OCI-LY3 (cell line): ENCODE measurements around the gene SLC24A4.

Source experiments
- H2AFZ ChIP-seq: fragments of 200-600, 300-600 bp; shearing (Covaris generic); 2 replicates; pipeline ENCODE4 v1.6.0; 2014; ENCODE audit warnings: antibody characterized with exemption, low read depth, low read length
- H3K27ac ChIP-seq: fragments of 200-600, 300-600 bp; sonication (generic); 2 replicates; pipeline ENCODE4 v1.5.1; 2014; ENCODE audit warnings: mild to moderate bottlenecking, low read length, moderate library complexity, mixed read lengths
- H3K27me3 ChIP-seq: fragments of 200-600, 300-600 bp; sonication (generic); 2 replicates; pipeline ENCODE4 v1.6.1; 2014; ENCODE audit warnings: low read depth, low read length, mixed read lengths
- H3K36me3 ChIP-seq: fragments of 200-600, 300-600 bp; sonication (generic); replicated peaks from 2 replicates; pipeline ENCODE3; 2014; ENCODE audit warnings: low read depth, low read length, mixed read lengths
- H3K4me1 ChIP-seq: fragments of 300-600, 200-600 bp; sonication (generic); 2 replicates; pipeline ENCODE4 v1.6.1; 2014; ENCODE audit warnings: low read length, mixed read lengths
- H3K4me2 ChIP-seq: fragments of 200-600, 300-600 bp; sonication (generic); 2 replicates; pipeline ENCODE4 v1.6.1; 2014; ENCODE audit warnings: low read length, mixed read lengths
- H3K4me3 ChIP-seq: fragments of 300-600, 200-600 bp; sonication (generic); 2 replicates; pipeline ENCODE4 v1.5.1; 2014; ENCODE audit warnings: antibody characterized with exemption, mild to moderate bottlenecking, low read length, moderate library complexity
- H3K79me2 ChIP-seq: fragments of 300-600, 200-600 bp; shearing (Covaris generic); 2 replicates; pipeline ENCODE4 v1.6.1; 2014; ENCODE audit warnings: mild to moderate bottlenecking, low read length, mixed read lengths
- H3K9ac ChIP-seq: fragments of 300-600, 200-600 bp; shearing (Covaris generic); 2 replicates; pipeline ENCODE4 v1.6.0; 2014; ENCODE audit warnings: mild to moderate bottlenecking, low read length, moderate library complexity
- H3K9me3 ChIP-seq: fragments of 200-600, 300-600 bp; shearing (Covaris generic); 2 replicates; pipeline ENCODE4 v1.6.1; 2014; ENCODE audit warnings: low read length, mixed read lengths; ENCODE audit not compliant: insufficient read depth
- H4K20me1 ChIP-seq: fragments of 200-600, 300-600 bp; sonication (generic); 2 replicates; pipeline ENCODE4 v1.6.1; 2016; ENCODE audit warnings: low read length, mixed read lengths; ENCODE audit not compliant: insufficient read depth
- CTCF ChIP-seq: fragments of 200-600, 300-600 bp; sonication (generic); IDR thresholded peaks from 2 replicates; pipeline ENCODE4 v1.5.1; 2014; ENCODE audit warnings: antibody characterized with exemption, low read length, low read depth
- EZH2phosphoT487 ChIP-seq: fragments of 200-600 bp; shearing (Covaris generic); IDR thresholded peaks from 2 replicates; pipeline ENCODE4 v1.6.1; 2018; ENCODE audit warnings: antibody characterized with exemption, mixed run types, low read depth

The SLC24A4 gene

GRCh38 chr14:92316176-92316575 lies 6.8 kb upstream of the SLC24A4 start:
- Histone ChIP-seq H3K36me3 (no peaks in the 10 kb centered on the region), H3K27me3 (no peaks in the 10 kb centered on the region), H3K27ac (no peak overlapping the region), H3K9ac (no peak overlapping the region), H3K9me3 (no peaks in the 10 kb centered on the region), H3K4me2 (no peak overlapping the region), H4K20me1 (no peaks in the 10 kb centered on the region), H3K79me2 (no peaks in the 10 kb centered on the region), H2AFZ (0 out of 2 replicates have a peak overlapping the region, but pooled peaks have one; percentile 34), H3K4me3 (no peak overlapping the region), H3K4me1 (peaks cover 9% of the 10 kb centered on the region)
- no peak for TF ChIP-seq EZH2phosphoT487
- TF ChIP-seq CTCF: no peak

- Histone ChIP-seq H3K4me2 (no peak overlapping the region), H3K27ac (no peak overlapping the region), H3K36me3 (no peaks in the 10 kb centered on the region), H3K9me3 (no peaks in the 10 kb centered on the region), H2AFZ (no peak overlapping the region), H3K27me3 (no peaks in the 10 kb centered on the region), H3K4me1 (peaks cover 9% of the 10 kb centered on the region), H3K79me2 (no peaks in the 10 kb centered on the region), H3K9ac (no peak overlapping the region), H4K20me1 (no peaks in the 10 kb centered on the region), H3K4me3 (no peak overlapping the region)
- TF ChIP-seq EZH2phosphoT487: no peak
- TF ChIP-seq CTCF: no peak
Observed at GRCh38 chr14:92316937-92317336, 6.0 kb upstream of the SLC24A4 start.

GRCh38 chr14:92317511-92317910 lies 5.5 kb upstream of the SLC24A4 start:
- Histone ChIP-seq H2AFZ (no peak overlapping the region), H3K4me1 (peaks cover 9% of the 10 kb centered on the region), H3K36me3 (no peaks in the 10 kb centered on the region), H3K9ac (no peak overlapping the region), H3K4me2 (no peak overlapping the region), H3K9me3 (no peaks in the 10 kb centered on the region), H3K4me3 (no peak overlapping the region), H3K79me2 (no peaks in the 10 kb centered on the region), H3K27ac (no peak overlapping the region), H4K20me1 (no peaks in the 10 kb centered on the region), H3K27me3 (no peaks in the 10 kb centered on the region)
- TF ChIP-seq CTCF: no peak
- TF ChIP-seq EZH2phosphoT487: no peak

GRCh38 chr14:92321701-92322100 lies 1.3 kb upstream of the SLC24A4 start:
- Histone ChIP-seq H3K9me3 (no peaks in the 10 kb centered on the region), H3K9ac (no peak overlapping the region), H3K4me3 (no peak overlapping the region), H3K36me3 (no peaks in the 10 kb centered on the region), H4K20me1 (no peaks in the 10 kb centered on the region), H3K4me1 (peaks cover 31% of the 10 kb centered on the region), H3K27me3 (no peaks in the 10 kb centered on the region), H2AFZ (no peak overlapping the region), H3K4me2 (no peak overlapping the region), H3K79me2 (no peaks in the 10 kb centered on the region), H3K27ac (no peak overlapping the region)
- no peak for TF ChIP-seq CTCF
- TF ChIP-seq EZH2phosphoT487: no peak
